CD4-positive, alpha-beta T cell (primary cell): Measurements from ENCODE around the gene RUNDC1. TPM values are rescaled to one million over a fixed set of nuclear protein-coding genes. Genes with fewer than 3 reads are reported as not detected.

Source experiments
- ATAC-seq: fragments of 200-7000 bp; cut with Tn5 transposase; one replicate; pipeline ENCODE4 v1.10.0; 2022; ENCODE audit warnings: mild to moderate bottlenecking; ENCODE audit not compliant: poor library complexity
- CTCF ChIA-PET: fragments of 350-600 bp; sonication (Branson Sonifier 250); formaldehyde crosslinking; loops from one replicate; lab custom pipeline; 2021; ENCODE audit warnings: antibody characterized with exemption, inconsistent platforms; lab: Charles Lee
- POLR2A ChIA-PET: fragments of 350-600 bp; sonication (Branson Sonifier 250); formaldehyde crosslinking; loops from one replicate; lab custom pipeline; 2021; ENCODE audit warnings: antibody characterized with exemption, inconsistent platforms; lab: Charles Lee
- DNase-seq, 14 experiments: peaks; one replicate each; pipeline ENCODE4 v3.0.0-alpha.2; 2013 to 2020; ENCODE audit warnings: mixed read lengths in 2 of 14
- H3K27ac ChIP-seq, 2 donors: one replicate each; pipeline versions ENCODE4 v1.5.1 to v1.7.0; 2013; ENCODE audit warnings: low read length in 2 of 2, low read depth in 1 of 2, mild to moderate bottlenecking in 1 of 2
- H3K27me3 ChIP-seq, 2 experiments: 1 replicate in 1 of 2; 2 replicates in 1 of 2; pipeline versions ENCODE4 v1.6.1 to v1.7.0; 2013; ENCODE audit warnings: low read length in 2 of 2, control low read depth in 1 of 2, mild to moderate bottlenecking in 1 of 2, moderate library complexity in 1 of 2; ENCODE audit not compliant: insufficient read depth in 2 of 2, control insufficient read depth in 1 of 2
- H3K36me3 ChIP-seq: one replicate; pipeline ENCODE4 v1.6.1; 2013; ENCODE audit warnings: low read length, control low read depth; ENCODE audit not compliant: insufficient read depth
- H3K4me1 ChIP-seq: one replicate; pipeline ENCODE4 v1.6.1; 2013; ENCODE audit warnings: low read length, control low read depth; ENCODE audit not compliant: insufficient read depth
- H3K4me3 ChIP-seq: one replicate; pipeline ENCODE4 v1.5.1; 2013; ENCODE audit warnings: mild to moderate bottlenecking, low read length, moderate library complexity
- H3K9me3 ChIP-seq, 2 experiments: 1 replicate in 1 of 2; 2 replicates in 1 of 2; pipeline versions ENCODE4 v1.6.1 to v1.7.0; 2013; ENCODE audit warnings: low read length in 2 of 2, mild to moderate bottlenecking in 2 of 2, control low read depth in 1 of 2, moderate library complexity in 1 of 2; ENCODE audit not compliant: control insufficient read depth in 1 of 2, insufficient read depth in 1 of 2
- H3K27ac Mint-ChIP-seq: one replicate; pipeline ENCODE4 v1.8.0; 2020; ENCODE audit warnings: mixed read lengths
- H3K27me3 Mint-ChIP-seq: one replicate; pipeline ENCODE4 v1.8.0; 2021; ENCODE audit warnings: mixed read lengths
- H3K36me3 Mint-ChIP-seq: one replicate; pipeline ENCODE4 v1.8.0; 2021; ENCODE audit warnings: low read depth, mixed read lengths
- H3K4me1 Mint-ChIP-seq: one replicate; pipeline ENCODE4 v1.8.0; 2021; ENCODE audit warnings: low read depth, mixed read lengths
- H3K4me3 Mint-ChIP-seq: one replicate; pipeline ENCODE4 v1.8.0; 2020; ENCODE audit warnings: mild to moderate bottlenecking, mixed read lengths
- H3K9me3 Mint-ChIP-seq: one replicate; pipeline ENCODE4 v1.8.0; 2020; ENCODE audit warnings: mixed read lengths
- intact Hi-C, 2 experiments: fragments of 100-400 bp; cut with DNase I in 1 of 2; cut with micrococcal nuclease in 1 of 2; formaldehyde crosslinking; loops; one replicate each; pipeline versions ENCODE4 v1.15.1 to v1.9.0; 2023 to 2025; cut with DNase I, micrococcal nuclease
- total RNA-seq, 174 experiments: library from RNA in 2 of 174; stranded (reverse) in 2 of 174; gene quantifications; one replicate each; pipeline ENCODE4 v1.2.3 and lab custom pipeline; 2021 to 2026
- TF ChIP-seq, protein P1 (sequence below): fragments of 200-600 bp; IDR thresholded peaks from one replicate; pipeline ENCODE4 v1.8.0; 2022; ENCODE audit warnings: antibody characterized with exemption, mild to moderate bottlenecking

RUNDC1 gene
- total RNA-seq, 2 experiments from 2014 or later = 11.6 to 11.7 TPM

GRCh38 chr17:43006639-43007551 lies 26.5 kb downstream of the RUNDC1 start, which contains the start of gene IFI35:
IFI35 (plus strand) TSS chr17:43006784; CDS start chr17:43006948, 164 bp downstream.
- Mint-ChIP-seq H3K9me3 (no peaks in the 10 kb centered on the region), H3K36me3 (peaks cover 43% of the 10 kb centered on the region), H3K4me1 (peaks cover 18% of the 10 kb centered on the region), H3K4me3 (peak within 1 kb of the TSS; percentile 99), H3K27me3 (no peaks in the 10 kb centered on the region), H3K27ac (peak within 1 kb of the TSS; percentile 92)
- intact Hi-C loops = loop anchor here (1.0 to 5.0 kb wide), 5 partner anchors 14 to 332 kb away; partner anchors contain the start of gene TMEM106A (in 1 of the 2)
- TF ChIP-seq, protein P1, sequence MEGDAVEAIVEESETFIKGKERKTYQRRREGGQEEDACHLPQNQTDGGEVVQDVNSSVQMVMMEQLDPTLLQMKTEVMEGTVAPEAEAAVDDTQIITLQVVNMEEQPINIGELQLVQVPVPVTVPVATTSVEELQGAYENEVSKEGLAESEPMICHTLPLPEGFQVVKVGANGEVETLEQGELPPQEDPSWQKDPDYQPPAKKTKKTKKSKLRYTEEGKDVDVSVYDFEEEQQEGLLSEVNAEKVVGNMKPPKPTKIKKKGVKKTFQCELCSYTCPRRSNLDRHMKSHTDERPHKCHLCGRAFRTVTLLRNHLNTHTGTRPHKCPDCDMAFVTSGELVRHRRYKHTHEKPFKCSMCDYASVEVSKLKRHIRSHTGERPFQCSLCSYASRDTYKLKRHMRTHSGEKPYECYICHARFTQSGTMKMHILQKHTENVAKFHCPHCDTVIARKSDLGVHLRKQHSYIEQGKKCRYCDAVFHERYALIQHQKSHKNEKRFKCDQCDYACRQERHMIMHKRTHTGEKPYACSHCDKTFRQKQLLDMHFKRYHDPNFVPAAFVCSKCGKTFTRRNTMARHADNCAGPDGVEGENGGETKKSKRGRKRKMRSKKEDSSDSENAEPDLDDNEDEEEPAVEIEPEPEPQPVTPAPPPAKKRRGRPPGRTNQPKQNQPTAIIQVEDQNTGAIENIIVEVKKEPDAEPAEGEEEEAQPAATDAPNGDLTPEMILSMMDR = peak; percentile 72
- peak; percentile 77 to 91 (median 83) for DNase-seq
- ChIA-PET POLR2A (interaction anchor here (0.6 to 2.9 kb wide), 11 partner anchors 9 to 382 kb away, joined by 3 to 58 read pairs (median 5); partner anchors contain the start of genes NBR1, RND2, RPL27 and TMEM106A), CTCF (interaction anchor here (1.0 to 1.7 kb wide), 4 partner anchors 9 to 477 kb away, joined by 4 to 14 read pairs (median 6); partner anchors contain the start of genes DHX8, NBR1, PTGES3L and RPL27)
- peaks cover 33% of the 10 kb centered on the region for H3K4me1 ChIP-seq
- H3K27me3 ChIP-seq = no peaks in the 10 kb centered on the region
- ATAC-seq = peak; percentile 99
- H3K36me3 ChIP-seq = peaks cover 27% of the 10 kb centered on the region
- peak within 1 kb of the TSS; percentile 93 for H3K4me3 ChIP-seq
- peak within 1 kb of the TSS; percentile 75 to 88 for H3K27ac ChIP-seq
- H3K9me3 ChIP-seq = no peaks in the 10 kb centered on the region

DNA sequence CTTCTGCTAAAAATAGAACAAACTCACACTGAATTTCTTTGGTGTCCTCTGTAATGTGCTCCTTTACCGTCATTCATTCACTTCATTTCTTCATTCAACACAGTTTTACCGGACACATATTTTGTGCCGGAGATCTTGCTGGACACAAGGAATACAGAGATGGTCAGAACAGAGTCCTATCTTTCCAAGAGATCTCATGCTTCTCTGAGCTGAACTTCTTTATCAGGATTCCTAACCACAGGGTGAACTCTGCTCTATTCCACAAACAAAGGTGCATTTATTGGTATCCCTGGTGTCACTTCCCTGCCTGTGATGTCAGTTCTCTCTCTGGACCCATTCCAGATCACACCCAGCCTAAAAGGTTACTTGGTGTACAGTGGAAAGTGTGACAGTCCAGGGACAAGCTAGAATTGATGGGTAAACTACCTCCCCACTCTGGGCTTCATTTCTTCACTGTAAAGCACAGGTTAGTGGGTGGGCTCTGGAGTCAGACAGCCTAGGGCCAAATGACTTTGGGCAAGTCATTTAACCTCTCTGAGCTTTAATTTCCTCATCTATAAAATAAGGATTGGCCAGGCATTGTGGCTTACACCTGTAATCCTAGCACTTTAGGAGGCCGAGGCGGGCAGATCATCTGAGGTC lies 30.4 kb downstream of the RUNDC1 start:
- H3K4me1 Mint-ChIP-seq = peaks cover 23% of the 10 kb centered on the region
- peak overlapping the region; percentile 30 for H3K4me3 Mint-ChIP-seq
- no peaks in the 10 kb centered on the region for H3K27me3 Mint-ChIP-seq
- H3K4me1 ChIP-seq = peaks cover 33% of the 10 kb centered on the region
- H3K9me3 Mint-ChIP-seq = no peaks in the 10 kb centered on the region
- no peak overlapping the region for H3K4me3 ChIP-seq
- intact Hi-C loops = no loop called here
- TF ChIP-seq, protein P1 = no peak
- peaks cover 32% of the 10 kb centered on the region for H3K36me3 ChIP-seq
- peaks cover 46% of the 10 kb centered on the region for H3K36me3 Mint-ChIP-seq
- H3K27ac Mint-ChIP-seq = peak overlapping the region; percentile 3
- ChIA-PET CTCF (no interaction called here), POLR2A (interaction anchor here (3.8 kb wide), 1 partner anchor 12 kb away, joined by 15 read pairs; the partner anchor contains the start of gene RPL27)
- no peaks in the 10 kb centered on the region for H3K27me3 ChIP-seq
- no peaks in the 10 kb centered on the region for H3K9me3 ChIP-seq
- no peak for ATAC-seq
- H3K27ac ChIP-seq = no peak overlapping the region
- no peak for DNase-seq

- intact Hi-C loops = no loop called here
- CTCF ChIA-PET = no interaction called here
- Histone ChIP-seq H3K4me3 (no peak overlapping the region), H3K9me3 (no peaks in the 10 kb centered on the region), H3K4me1 (peaks cover 25% of the 10 kb centered on the region), H3K27me3 (no peaks in the 10 kb centered on the region), H3K27ac (no peak overlapping the region), H3K36me3 (peaks cover 38% of the 10 kb centered on the region)
- POLR2A ChIA-PET = interaction anchor here (1.0 to 3.8 kb wide), 4 partner anchors 10 to 356 kb away, joined by 3 to 15 read pairs (median 4); partner anchors contain the start of genes RND2 and RPL27
- ATAC-seq (no peak), DNase-seq (no peak)
- H3K4me3 Mint-ChIP-seq = peak overlapping the region; percentile 35
- no peak overlapping the region for H3K27ac Mint-ChIP-seq
- peaks cover 48% of the 10 kb centered on the region for H3K36me3 Mint-ChIP-seq
- H3K4me1 Mint-ChIP-seq = peaks cover 16% of the 10 kb centered on the region
- H3K27me3 Mint-ChIP-seq = no peaks in the 10 kb centered on the region
- TF ChIP-seq, protein P1 = no peak
- H3K9me3 Mint-ChIP-seq = no peaks in the 10 kb centered on the region
Measured at GRCh38 chr17:43011728-43012472, 31.5 kb downstream of the RUNDC1 start.
